ENCODE data around the gene DACH1. TPM values are rescaled to one million over a fixed set of nuclear protein-coding genes. Genes with fewer than 3 reads are reported as not detected.

Gene DACH1
- total and polyA plus RNA-seq, 2 of the 8 experiments (the other 6 are each of a cell fraction or from before 2014, with no cell fraction given) = 0.12 to 0.67 TPM

DNA sequence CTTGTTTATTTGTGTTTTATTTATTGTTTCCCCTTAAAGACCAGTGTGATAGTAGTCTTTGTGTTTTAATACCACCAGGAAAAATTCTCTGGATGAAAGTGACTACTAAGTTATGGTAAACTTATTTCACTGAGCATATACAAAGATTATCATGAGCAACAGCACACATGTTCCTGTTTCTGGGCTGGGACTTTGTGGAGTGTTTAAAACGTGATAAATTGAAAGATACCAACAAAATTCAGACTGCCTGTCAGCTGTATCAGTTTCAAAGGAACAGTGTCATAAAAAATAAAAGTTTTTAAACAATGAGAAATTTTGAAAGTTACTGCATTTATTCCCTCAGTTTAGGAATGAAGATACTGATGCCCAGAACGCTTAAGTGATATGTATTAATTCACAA lies 259.4 kb downstream of the DACH1 start (continued):
- no peak for TF ChIP-seq TEAD4 (IDR thresholded peaks at IDR 0.05; ENCODE audit: low read depth, low read length)

DNA sequence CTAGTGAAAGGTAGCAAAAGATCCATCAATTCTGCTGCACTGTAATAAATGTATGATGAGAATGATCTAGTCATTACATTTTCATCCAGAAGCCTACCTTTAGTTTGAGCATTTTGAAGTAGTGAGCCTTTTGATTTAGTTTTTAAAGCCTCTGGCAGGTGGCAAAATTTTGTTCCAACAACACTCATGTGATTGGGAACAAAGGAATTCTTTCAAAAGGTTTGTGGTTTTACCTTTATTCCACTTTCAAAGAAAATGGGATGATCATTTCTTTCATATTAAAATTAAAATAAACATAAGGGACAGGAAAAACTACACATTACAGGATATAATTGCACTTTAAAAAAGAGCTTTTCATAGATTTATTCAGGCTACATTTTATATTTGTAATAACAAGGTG lies 260.2 kb downstream of the DACH1 start:
- H3K79me2 ChIP-seq (ENCODE audit: control insufficient read depth in 1 of 2, insufficient read depth in 2 of 2, low read length in 2 of 2) = no peaks in the 10 kb centered on the region
- no peak overlapping the region for H3K4me3 ChIP-seq (ENCODE audit: extremely low read depth in 1 of 4, insufficient read depth in 2 of 4, low read depth in 3 of 4, low read length in 4 of 4)
- H2BK5ac ChIP-seq (ENCODE audit: low read depth, low read length) = no peak overlapping the region
- H2AFZ ChIP-seq (ENCODE audit: low read length) = no peak overlapping the region
- ChIA-PET CTCF (ENCODE audit: partially characterized antibody) (no interaction called here), POLR2A (ENCODE audit: partially characterized antibody) (no interaction called here)
- no peaks in the 10 kb centered on the region for H4K20me1 ChIP-seq (replicated peaks in 1 of 2; ENCODE audit: control insufficient read depth in 1 of 2, insufficient read depth in 2 of 2, low read length in 2 of 2)
- no peak overlapping the region for H2BK120ac ChIP-seq (replicated peaks; ENCODE audit: low read depth, low read length)
- H2BK12ac ChIP-seq (ENCODE audit: low read depth, low read length) = no peak overlapping the region
- H3K4me2 ChIP-seq (ENCODE audit: insufficient read depth in 1 of 2, low read depth in 2 of 2, low read length in 2 of 2) = no peak overlapping the region
- no peak overlapping the region for H3K14ac ChIP-seq (ENCODE audit: insufficient read length)
- no peak overlapping the region for H4K8ac ChIP-seq (ENCODE audit: extremely low read depth, insufficient read depth, low read length)
- H3K36me3 ChIP-seq (ENCODE audit: control insufficient read depth in 2 of 4, insufficient read depth in 4 of 4, low read length in 3 of 4) = no peaks in the 10 kb centered on the region
- H3K4me1 ChIP-seq (replicated peaks in 1 of 4; ENCODE audit: control insufficient read depth in 3 of 4, insufficient read depth in 4 of 4, low read length in 3 of 4) = no peaks in the 10 kb centered on the region
- no peaks in the 10 kb centered on the region for H3K27me3 ChIP-seq (replicated peaks in 1 of 4; ENCODE audit: control insufficient read depth in 3 of 4, extremely low read depth in 1 of 4, insufficient read depth in 3 of 4, low read length in 3 of 4)
- H2BK20ac ChIP-seq (ENCODE audit: low read length) = no peak overlapping the region
- no peak overlapping the region for H4K91ac ChIP-seq (replicated peaks; ENCODE audit: insufficient read length, low read length)
- H2BK15ac ChIP-seq (ENCODE audit: low read length) = no peak overlapping the region
- no peak overlapping the region for H4K5ac ChIP-seq (ENCODE audit: insufficient read length, low read depth, low read length)
- no peak for DNase-seq (ENCODE audit: low read depth in 1 of 2, low spot score in 2 of 2)
- no peak overlapping the region for H2AK5ac ChIP-seq (ENCODE audit: low read depth, low read length)
- H3K79me1 ChIP-seq (ENCODE audit: low read depth, low read length) = no peaks in the 10 kb centered on the region
- no peak for FAIRE-seq
- no peak overlapping the region for H3K23ac ChIP-seq (ENCODE audit: insufficient read length)
- no peak for TF ChIP-seq GTF2F1 (IDR thresholded peaks at IDR 0.05; ENCODE audit: borderline replicate concordance, low read depth, low read length)
- TF ChIP-seq SIX5 (IDR thresholded peaks at IDR 0.05; ENCODE audit: low read depth, low read length) = no peak
- TF ChIP-seq TCF12 (IDR thresholded peaks at IDR 0.05; ENCODE audit: low read depth, low read length) = no peak
- TF ChIP-seq, protein P1, sequence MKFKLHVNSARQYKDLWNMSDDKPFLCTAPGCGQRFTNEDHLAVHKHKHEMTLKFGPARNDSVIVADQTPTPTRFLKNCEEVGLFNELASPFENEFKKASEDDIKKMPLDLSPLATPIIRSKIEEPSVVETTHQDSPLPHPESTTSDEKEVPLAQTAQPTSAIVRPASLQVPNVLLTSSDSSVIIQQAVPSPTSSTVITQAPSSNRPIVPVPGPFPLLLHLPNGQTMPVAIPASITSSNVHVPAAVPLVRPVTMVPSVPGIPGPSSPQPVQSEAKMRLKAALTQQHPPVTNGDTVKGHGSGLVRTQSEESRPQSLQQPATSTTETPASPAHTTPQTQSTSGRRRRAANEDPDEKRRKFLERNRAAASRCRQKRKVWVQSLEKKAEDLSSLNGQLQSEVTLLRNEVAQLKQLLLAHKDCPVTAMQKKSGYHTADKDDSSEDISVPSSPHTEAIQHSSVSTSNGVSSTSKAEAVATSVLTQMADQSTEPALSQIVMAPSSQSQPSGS (IDR thresholded peaks at IDR 0.05; ENCODE audit: low read length) = no peak
- TF ChIP-seq SRF (IDR thresholded peaks at IDR 0.05; ENCODE audit: low read depth, low read length) = no peak
- TF ChIP-seq SIN3A (conservative IDR thresholded peaks at IDR 0.05 in 1 of 2, IDR thresholded peaks at IDR 0.05 in 1 of 2; ENCODE audit: low read depth in 1 of 2, low read length in 2 of 2) = no peak
- TF ChIP-seq RAD21 (IDR thresholded peaks at IDR 0.05 in 1 of 2, conservative IDR thresholded peaks at IDR 0.05 in 1 of 2; ENCODE audit: low read depth in 2 of 2, low read length in 2 of 2) = no peak
- no peak for TF ChIP-seq CBX8 (IDR thresholded peaks at IDR 0.05; ENCODE audit: borderline replicate concordance, low read depth, low read length)
- no peaks in the 10 kb centered on the region for H3K9me3 ChIP-seq (ENCODE audit: insufficient read depth in 2 of 2, low read depth in 1 of 2, low read length in 1 of 2)
- H3K27ac ChIP-seq (ENCODE audit: low read depth, low read length) = no peak overlapping the region
- no peak overlapping the region for H3K9ac ChIP-seq (replicated peaks in 1 of 4; ENCODE audit: extremely low read depth in 1 of 4, low read depth in 3 of 4, low read length in 3 of 4)
- no peak overlapping the region for H3K56ac ChIP-seq (replicated peaks; ENCODE audit: insufficient read length, low read depth, low read length)
- H3K4ac ChIP-seq (replicated peaks; ENCODE audit: insufficient read length, low read depth, low read length) = no peak overlapping the region
- H3K23me2 ChIP-seq (ENCODE audit: low read depth, low read length) = no peaks in the 10 kb centered on the region
- H3K18ac ChIP-seq (ENCODE audit: extremely low read depth, low read length) = no peak overlapping the region

Measured in H1 (cell line).